K562 (cell line): ENCODE measurements around the gene RNGTT. TPM values are rescaled to one million over a fixed set of nuclear protein-coding genes. Genes with fewer than 3 reads are reported as not detected.
A peak's percentile ranks its signal among the peaks of the same experiment; 100 is the strongest.

Experiments used
- CBFA2T2 ChIP-seq: fragments of 450-650 bp; conservative IDR thresholded peaks from 2 replicates; pipeline ENCODE4 v1.6.1; 2017; ENCODE audit warnings: mild to moderate bottlenecking
- CBX1 ChIP-seq: sonication (generic); IDR thresholded peaks from 2 replicates; pipeline ENCODE4 v1.6.1; 2016; ENCODE audit warnings: antibody characterized with exemption, low read depth, mild to moderate bottlenecking
- FOXA1 ChIP-seq: fragments of 450-650 bp; IDR thresholded peaks from 2 replicates; pipeline ENCODE4 v1.6.1; 2016; ENCODE audit warnings: mild to moderate bottlenecking, borderline replicate concordance
- FUS ChIP-seq: fragments of 200-400 bp; formaldehyde crosslinking; optimal IDR thresholded peaks from 2 replicates; pipeline ENCODE3; 2017; ENCODE audit warnings: low read depth, low read length
- JUND ChIP-seq, 2 experiments: IDR thresholded peaks; 2 replicates in 1 of 2; 3 replicates in 1 of 2; pipeline ENCODE4 v1.6.1; 2011; ENCODE audit warnings: borderline replicate concordance in 2 of 2, low read depth in 2 of 2, low read length in 2 of 2, improper control_type of control experiment in 1 of 2, missing biosample characterization in 1 of 2, missing genetic modification characterization in 1 of 2, missing genetic modification reagents in 1 of 2
- KDM1A ChIP-seq, 2 experiments: fragments of 450-650 bp; IDR thresholded peaks; 2 replicates each; pipeline ENCODE4 v1.6.1; 2016; ENCODE audit warnings: mild to moderate bottlenecking in 2 of 2
- KDM5B ChIP-seq: fragments of 200-600 bp; sonication (generic); IDR thresholded peaks from 2 replicates; pipeline ENCODE4 v1.6.1; 2012; ENCODE audit warnings: low read depth, mild to moderate bottlenecking, moderate library complexity, low read length, control low read depth, inconsistent platforms; ENCODE audit not compliant: insufficient replicate concordance
- MTA2 ChIP-seq: fragments of 450-650 bp; IDR thresholded peaks from 2 replicates; pipeline ENCODE4 v1.6.1; 2016; ENCODE audit warnings: low read depth
- NBN ChIP-seq: fragments of 450-650 bp; IDR thresholded peaks from 2 replicates; pipeline ENCODE4 v1.6.1; 2016; ENCODE audit warnings: low read depth, mild to moderate bottlenecking
- NCOR1 ChIP-seq: fragments of 450-650 bp; IDR thresholded peaks from 2 replicates; pipeline ENCODE4 v1.6.1; 2016; ENCODE audit warnings: mild to moderate bottlenecking, moderate library complexity
- NEUROD1 ChIP-seq: fragments of 150-350 bp; IDR thresholded peaks from 2 replicates; pipeline ENCODE4 v1.6.1; 2014; ENCODE audit warnings: borderline replicate concordance, low read length, low read depth; ENCODE audit not compliant: partially characterized antibody
- POLR2AphosphoS5 ChIP-seq: IDR thresholded peaks from 2 replicates; pipeline ENCODE4 v1.6.1; 2011; ENCODE audit warnings: mild to moderate bottlenecking, low read depth, low read length, moderate library complexity; ENCODE audit not compliant: control insufficient read depth, insufficient read depth
- RBM15 ChIP-seq: fragments of 200-400 bp; formaldehyde crosslinking; IDR thresholded peaks from 2 replicates; pipeline ENCODE4 v1.6.1; 2018; ENCODE audit warnings: mild to moderate bottlenecking, low read length, moderate library complexity; ENCODE audit not compliant: insufficient read depth
- SLC30A9 ChIP-seq: fragments of 250-450 bp; sonication (Bioruptor Pico); IDR thresholded peaks from 2 replicates; pipeline ENCODE4 v1.8.0; 2022; ENCODE audit warnings: mild to moderate bottlenecking, moderate library complexity
- SMARCE1 ChIP-seq: fragments of 450-650 bp; IDR thresholded peaks from 2 replicates; pipeline ENCODE4 v1.7.1; 2016; ENCODE audit warnings: mild to moderate bottlenecking
- TAL1 ChIP-seq: fragments of 450-650 bp; IDR thresholded peaks from 2 replicates; pipeline ENCODE4 v1.6.1; 2016; ENCODE audit warnings: mild to moderate bottlenecking
- TCF3 ChIP-seq: sonication (generic); formaldehyde crosslinking; IDR thresholded peaks from 2 replicates; pipeline ENCODE4 v1.4.0; 2020; ENCODE audit warnings: mild to moderate bottlenecking, missing genetic modification reagents
- TEAD1 ChIP-seq, 2 experiments: fragments of 450-650 bp in 1 of 2; sonication (generic) in 1 of 2; formaldehyde crosslinking; IDR thresholded peaks; 2 replicates each; pipeline versions ENCODE4 v1.4.0 to v1.8.0; 2020 to 2022; ENCODE audit warnings: mild to moderate bottlenecking in 2 of 2, missing genetic modification reagents in 1 of 2
- ZBTB2 ChIP-seq: fragments of 450-650 bp; IDR thresholded peaks from 2 replicates; pipeline ENCODE4 v1.6.1; 2016; ENCODE audit warnings: antibody characterized with exemption
- ZKSCAN8 ChIP-seq: fragments of 200-800 bp; sonication (Bioruptor generic); IDR thresholded peaks from 2 replicates; pipeline ENCODE4 v1.6.1; 2016; ENCODE audit warnings: missing genetic modification characterization, missing compliant biosample characterization
- polyA plus RNA-seq, 8 experiments: library from polyadenylated mRNA; depleted of rRNA in 4 of 8; stranded (reverse) in 5 of 8; unstranded in 3 of 8; fragments of >200 nt; fragmentation: Nextera tagmentation in 2 of 8; fragmentation: Illumina TruSeq in 1 of 8; extraction: Ambion mirVana in 2 of 8; extraction: Trizol in 1 of 8; gene quantifications; 2 replicates each; pipeline versions ENCODE4 v1.2.1 to v1.2.3, GENCODE V29; 2011 to 2014; ENCODE audit warnings: inconsistent platforms in 1 of 8, missing spikeins in 1 of 8
- total RNA-seq, 7 experiments: library from RNA; depleted of rRNA in 6 of 7; stranded (reverse); fragments of >200 nt in 6 of 7; fragmentation: Illumina TruSeq in 2 of 7; extraction: Trizol in 2 of 7; gene quantifications; 2 replicates each; pipeline versions ENCODE4 v1.2.1 to v1.2.3, GENCODE V29; 2011 to 2021; ENCODE audit warnings: low replicate concordance in 1 of 7
- TF ChIP-seq, protein P1 (sequence below): fragments of 250-450 bp; sonication (Bioruptor Pico); IDR thresholded peaks from 2 replicates; pipeline ENCODE4 v1.5.0; 2021
- TF ChIP-seq, protein P2 (sequence below): IDR thresholded peaks from 2 replicates; pipeline ENCODE4 v1.6.1; 2012; ENCODE audit warnings: low read depth, low read length, improper control_type of control experiment, borderline replicate concordance

The RNGTT gene
- total and polyA plus RNA-seq, 9 of the 15 experiments (the other 6 are each of a cell fraction or from before 2014, with no cell fraction given) = 6.1 to 31.7 (median 19.5) TPM

DNA sequence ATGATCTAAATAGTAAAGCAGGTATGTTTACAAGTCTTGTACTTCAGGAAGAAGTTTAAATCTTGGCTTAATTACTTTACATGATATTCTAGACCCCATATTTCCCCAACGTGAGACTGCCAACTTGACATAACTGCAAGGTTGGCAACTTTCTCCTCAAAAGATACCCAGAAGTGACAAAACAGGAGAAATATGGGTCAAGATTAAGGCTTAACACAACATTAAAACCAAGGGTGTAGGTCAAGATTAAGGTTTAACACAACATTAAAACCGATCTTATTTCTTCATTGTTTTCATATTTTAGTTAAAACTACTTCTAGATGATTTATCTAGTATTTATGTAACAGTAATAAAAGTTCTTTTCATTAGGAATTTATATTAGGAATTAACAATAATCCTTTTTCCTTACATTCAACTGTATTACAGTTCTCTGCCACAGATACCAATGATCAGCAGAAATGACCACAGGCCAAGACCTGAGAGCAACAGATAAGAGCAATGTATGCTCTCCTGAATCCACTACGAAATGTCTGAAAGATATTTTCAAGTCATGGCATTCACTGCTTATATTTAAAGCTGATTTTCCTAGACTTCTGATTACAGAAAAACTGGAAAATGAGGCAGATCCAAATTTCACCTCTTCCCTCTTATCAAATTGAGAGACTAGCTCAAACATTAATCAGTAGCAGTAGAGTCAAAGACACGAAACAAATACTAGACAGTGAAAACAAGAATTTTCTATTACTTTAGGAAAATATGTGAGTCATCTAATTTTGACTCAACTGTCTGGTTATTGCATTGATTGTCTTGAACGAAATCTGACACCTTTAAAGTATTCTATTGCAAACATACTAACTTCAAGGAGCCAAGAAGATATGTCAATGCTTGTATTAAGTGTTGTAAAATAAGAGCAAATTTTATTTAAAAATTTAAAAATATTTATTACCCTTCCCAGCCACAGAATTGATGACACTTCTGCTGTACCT, 72.3 kb downstream of the RNGTT start (continued):
- no peak for TF ChIP-seq ZBTB2
- 0 out of 2 replicates have a peak, but pooled peaks have one; percentile 48 for TF ChIP-seq POLR2AphosphoS5
- TF ChIP-seq, protein P1, sequence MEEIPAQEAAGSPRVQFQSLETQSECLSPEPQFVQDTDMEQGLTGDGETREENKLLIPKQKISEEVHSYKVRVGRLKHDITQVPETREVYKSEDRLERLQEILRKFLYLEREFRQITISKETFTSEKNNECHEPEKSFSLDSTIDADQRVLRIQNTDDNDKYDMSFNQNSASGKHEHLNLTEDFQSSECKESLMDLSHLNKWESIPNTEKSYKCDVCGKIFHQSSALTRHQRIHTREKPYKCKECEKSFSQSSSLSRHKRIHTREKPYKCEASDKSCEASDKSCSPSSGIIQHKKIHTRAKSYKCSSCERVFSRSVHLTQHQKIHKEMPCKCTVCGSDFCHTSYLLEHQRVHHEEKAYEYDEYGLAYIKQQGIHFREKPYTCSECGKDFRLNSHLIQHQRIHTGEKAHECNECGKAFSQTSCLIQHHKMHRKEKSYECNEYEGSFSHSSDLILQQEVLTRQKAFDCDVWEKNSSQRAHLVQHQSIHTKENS (CRISPR knock-in tag) = no peak
- TF ChIP-seq CBFA2T2 = peak; percentile 46
- TF ChIP-seq TCF3 (CRISPR knock-in tag) = peak; percentile 84
- peak; percentile 77 for TF ChIP-seq TAL1
- TF ChIP-seq KDM5B = no peak
- peak; percentile 78 for TF ChIP-seq SMARCE1
- no peak for TF ChIP-seq ZKSCAN8 (CRISPR knock-in tag)
- no peak for TF ChIP-seq FOXA1
- TF ChIP-seq FUS = no peak
- TF ChIP-seq NCOR1 = peak; percentile 70
- TF ChIP-seq, protein P2, sequence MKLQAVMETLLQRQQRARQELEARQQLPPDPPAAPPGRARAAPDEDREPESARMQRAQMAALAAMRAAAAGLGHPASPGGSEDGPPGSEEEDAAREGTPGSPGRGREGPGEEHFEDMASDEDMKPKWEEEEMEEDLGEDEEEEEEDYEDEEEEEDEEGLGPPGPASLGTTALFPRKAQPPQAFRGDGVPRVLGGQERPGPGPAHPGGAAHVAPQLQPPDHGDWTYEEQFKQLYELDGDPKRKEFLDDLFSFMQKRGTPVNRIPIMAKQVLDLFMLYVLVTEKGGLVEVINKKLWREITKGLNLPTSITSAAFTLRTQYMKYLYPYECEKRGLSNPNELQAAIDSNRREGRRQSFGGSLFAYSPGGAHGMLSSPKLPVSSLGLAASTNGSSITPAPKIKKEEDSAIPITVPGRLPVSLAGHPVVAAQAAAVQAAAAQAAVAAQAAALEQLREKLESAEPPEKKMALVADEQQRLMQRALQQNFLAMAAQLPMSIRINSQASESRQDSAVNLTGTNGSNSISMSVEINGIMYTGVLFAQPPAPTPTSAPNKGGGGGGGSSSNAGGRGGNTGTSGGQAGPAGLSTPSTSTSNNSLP = peak; percentile 23; the same call in 1 of the 2 replicates
- no peak for TF ChIP-seq TEAD1 (CRISPR knock-in tag; IDR thresholded peaks at IDR 0.05)
- TF ChIP-seq NEUROD1 = no peak
- no peak for TF ChIP-seq CBX1
- TF ChIP-seq JUND (IDR thresholded peaks at IDR 0.05; ENCODE audit: borderline replicate concordance, low read depth, low read length) = no peak
- no peak; the same call in 2 of the 3 replicates for TF ChIP-seq JUND (tag; IDR thresholded peaks at IDR 0.05; ENCODE audit: borderline replicate concordance, low read depth, low read length)
- no peak for TF ChIP-seq SLC30A9
- TF ChIP-seq RBM15 = no peak
- no peak for TF ChIP-seq NBN
- peak; percentile 64; the same call in 1 of the 2 replicates for TF ChIP-seq MTA2
- peak; percentile 52 to 63; a peak in 2 of 4 replicates for TF ChIP-seq KDM1A (IDR thresholded peaks at IDR 0.05)
